SK-N-SH (cell line): ENCODE measurements around the gene ZNF628. TPM values are rescaled to one million over a fixed set of nuclear protein-coding genes. Genes with fewer than 3 reads are reported as not detected.

Experiments used
- CTCF ChIA-PET: fragments of 300-600, 350-600 bp; formaldehyde crosslinking; extraction: SDS; loops from one replicate; lab custom pipeline; 2021; lab: Yijun Ruan, JAX
- POLR2A ChIA-PET: fragments of 350-600 bp; sonication (Branson Sonifier 250); formaldehyde crosslinking; extraction: SDS; loops from one replicate; lab custom pipeline; 2020; ENCODE audit warnings: antibody characterized with exemption, inconsistent platforms; lab: Yijun Ruan, JAX
- DNase-seq: peaks from one replicate; pipeline ENCODE4 v3.0.0; 2012
- H2AFZ ChIP-seq: fragments of 200-600 bp; sonication (generic); 2 replicates; pipeline ENCODE4 v1.8.1; 2016; ENCODE audit warnings: antibody characterized with exemption, mild to moderate bottlenecking, low read depth
- H3F3A ChIP-seq: fragments of 200-600 bp; sonication (generic); replicated peaks from 2 replicates; pipeline ENCODE3; 2016; ENCODE audit warnings: antibody characterized with exemption, mild to moderate bottlenecking; ENCODE audit not compliant: insufficient read depth
- H3K27ac ChIP-seq, 2 experiments: fragments of 200-500 bp in 1 of 2; fragments of 200-600 bp in 1 of 2; sonication (Bioruptor generic) in 1 of 2; sonication (generic), shearing (Covaris generic) in 1 of 2; 2 replicates each; pipeline versions ENCODE4 v1.5.1 to v1.6.1; 2014 to 2016; ENCODE audit warnings: low read depth in 2 of 2, inconsistent platforms in 1 of 2, low read length in 1 of 2, mild to moderate bottlenecking in 1 of 2, mixed read lengths in 1 of 2
- H3K27me3 ChIP-seq: fragments of 200-600 bp; sonication (generic), shearing (Covaris generic); 2 replicates; pipeline ENCODE4 v1.6.1; 2016; ENCODE audit warnings: mixed run types; ENCODE audit not compliant: insufficient read depth
- H3K36me3 ChIP-seq, 2 experiments: fragments of 200-500 bp in 1 of 2; fragments of 200-600 bp in 1 of 2; sonication (Bioruptor generic) in 1 of 2; sonication (generic) in 1 of 2; replicated peaks in 1 of 2; 2 replicates each; pipeline versions ENCODE3 to v1.5.1; 2014 to 2016; ENCODE audit warnings: low read length in 1 of 2, mild to moderate bottlenecking in 1 of 2; ENCODE audit not compliant: insufficient read depth in 2 of 2, control insufficient read depth in 1 of 2
- H3K4me1 ChIP-seq, 2 experiments: fragments of 200-500 bp in 1 of 2; fragments of 200-600 bp in 1 of 2; sonication (Bioruptor generic) in 1 of 2; sonication (generic), shearing (Covaris generic) in 1 of 2; 2 replicates each; pipeline versions ENCODE4 v1.5.1 to v1.6.1; 2014 to 2016; ENCODE audit warnings: low read depth in 1 of 2, low read length in 1 of 2, mixed run types in 1 of 2; ENCODE audit not compliant: insufficient read depth in 2 of 2, control insufficient read depth in 1 of 2
- H3K4me2 ChIP-seq: fragments of 200-600 bp; sonication (generic), shearing (Covaris generic); 2 replicates; pipeline ENCODE4 v1.6.1; 2017; ENCODE audit warnings: mixed run types
- H3K4me3 ChIP-seq, 2 experiments: fragments of 200-500 bp in 1 of 2; fragments of 200-600 bp in 1 of 2; sonication (Bioruptor generic) in 1 of 2; sonication (generic), shearing (Covaris generic) in 1 of 2; 2 replicates each; pipeline versions ENCODE4 v1.5.1 to v1.8.1; 2014 to 2016; ENCODE audit warnings: low read depth in 2 of 2, inconsistent platforms in 1 of 2, low read length in 1 of 2, mild to moderate bottlenecking in 1 of 2, mixed read lengths in 1 of 2, moderate library complexity in 1 of 2
- H3K79me2 ChIP-seq: fragments of 200-600 bp; sonication (generic); 2 replicates; pipeline ENCODE4 v1.8.1; 2017; ENCODE audit warnings: mild to moderate bottlenecking; ENCODE audit not compliant: insufficient read depth
- H3K9ac ChIP-seq: fragments of 200-600 bp; sonication (generic); 2 replicates; pipeline ENCODE4 v1.6.1; 2017; ENCODE audit warnings: mixed run types
- H3K9me2 ChIP-seq: fragments of 200-600 bp; sonication (generic); 2 replicates; pipeline ENCODE4 v1.6.1; 2017; ENCODE audit warnings: mixed run types
- H3K9me3 ChIP-seq: fragments of 200-600 bp; sonication (generic); 2 replicates; pipeline ENCODE4 v1.6.1; 2017; ENCODE audit warnings: mixed run types, mild to moderate bottlenecking, moderate library complexity
- H4K20me1 ChIP-seq: fragments of 200-600 bp; sonication (generic); 2 replicates; pipeline ENCODE4 v1.6.1; 2017; ENCODE audit warnings: mild to moderate bottlenecking, mixed run types; ENCODE audit not compliant: insufficient read depth
- EP300 ChIP-seq, 2 experiments: IDR thresholded peaks; 2 replicates each; pipeline versions ENCODE4 v1.4.0 to v1.6.1; 2012; ENCODE audit warnings: borderline replicate concordance in 1 of 2, low read depth in 1 of 2, low read length in 1 of 2
- FOXJ3 ChIP-seq: sonication (generic); formaldehyde crosslinking; IDR thresholded peaks from 2 replicates; pipeline ENCODE4 v1.5.1; 2020; ENCODE audit warnings: mild to moderate bottlenecking, missing genetic modification reagents
- GATA2 ChIP-seq: sonication (generic); formaldehyde crosslinking; IDR thresholded peaks from 2 replicates; pipeline ENCODE4 v1.5.0; 2020; ENCODE audit warnings: mild to moderate bottlenecking, missing genetic modification reagents
- NFIC ChIP-seq: IDR thresholded peaks from 2 replicates; pipeline ENCODE4 v1.4.0; 2012; ENCODE audit warnings: borderline replicate concordance
- RXRA ChIP-seq: IDR thresholded peaks from 2 replicates; pipeline ENCODE4 v1.4.0; 2012; ENCODE audit warnings: low read depth, mild to moderate bottlenecking, borderline replicate concordance
- SIN3A ChIP-seq: IDR thresholded peaks from 2 replicates; pipeline ENCODE4 v1.6.1; 2012; ENCODE audit warnings: low read depth, mild to moderate bottlenecking, low read length, moderate library complexity, borderline replicate concordance
- WGBS: methylation state at CpG from one replicate; pipeline ENCODE4 v1.1.6; 2017; ENCODE audit warnings: low lambda C conversion rate; 5-methylcytosine and 5-hydroxymethylcytosine counted together
- polyA plus RNA-seq, 3 experiments: library from polyadenylated mRNA; depleted of rRNA; stranded (reverse); fragments of >200 nt; gene quantifications; 2 replicates each; pipeline ENCODE4 v1.2.3, GENCODE V29; 2012
- TF ChIP-seq, protein P1 (sequence below): fragments of 200-600 bp; sonication (generic); IDR thresholded peaks from 2 replicates; pipeline ENCODE4 v1.6.1; 2017; ENCODE audit warnings: antibody characterized with exemption, mild to moderate bottlenecking, moderate library complexity

Gene ZNF628
- polyA plus RNA-seq, 1 of the 3 experiments (the other 2 are of a cell fraction), result 1.6 TPM

DNA sequence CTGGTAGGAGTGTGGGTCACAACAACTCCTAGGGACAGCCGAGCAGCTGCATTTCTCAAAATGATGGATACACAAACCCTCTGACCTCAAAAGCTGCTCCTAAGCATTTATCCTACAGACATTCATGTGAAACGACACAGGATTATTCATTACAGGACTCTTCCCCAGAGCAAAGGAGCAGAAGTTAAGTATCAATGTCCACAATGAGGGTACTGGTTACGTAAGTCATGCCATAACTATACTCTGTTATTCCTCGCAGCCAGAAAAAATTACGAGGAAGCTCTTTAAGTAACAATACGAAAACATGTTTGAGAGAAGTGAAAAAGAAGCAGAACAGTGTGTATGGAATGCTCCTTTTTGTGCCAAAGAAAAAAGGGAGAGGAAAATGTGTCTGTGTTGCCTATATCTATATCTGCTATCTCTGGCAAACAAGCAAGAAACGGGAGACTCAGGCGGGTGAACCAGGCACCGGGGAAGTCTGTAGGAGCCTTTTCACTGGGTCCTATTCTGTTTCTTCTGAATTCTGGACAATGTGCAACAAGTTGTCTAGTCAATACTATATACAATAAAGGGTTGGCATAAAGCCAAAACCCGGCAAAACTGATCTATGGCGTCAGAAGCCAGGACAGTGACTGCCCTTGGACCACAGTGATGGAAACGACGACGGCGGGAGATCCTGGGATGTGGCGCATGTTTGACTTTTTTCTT is 16.3 kb upstream of the ZNF628 start:
- Histone ChIP-seq H3K9me3 (no peaks in the 10 kb centered on the region), H3K4me3 (peak overlapping the region; percentile 76 to 98), H2AFZ (peak overlapping the region; percentile 38), H4K20me1 (no peaks in the 10 kb centered on the region), H3K9ac (peak overlapping the region; percentile 97), H3F3A (peaks cover 12% of the 10 kb centered on the region), H3K4me2 (peak overlapping the region; percentile 100), H3K36me3 (no peaks in the 10 kb centered on the region), H3K27me3 (no peaks in the 10 kb centered on the region), H3K79me2 (peaks cover 12% of the 10 kb centered on the region; the same call in 1 of the 2 replicates), H3K27ac (peak overlapping the region; percentile 90 to 91), H3K4me1 (peaks cover 9 to 18% of the 10 kb centered on the region in 2 experiments; a peak in 2 of 4 replicates), H3K9me2 (no peaks in the 10 kb centered on the region)
- WGBS, result 28% methylated on average over 15 of the region's 16 CpGs
- DNase-seq, result peak; percentile 52
- ChIA-PET CTCF (interaction anchor here (0.8 to 2.5 kb wide), 13 partner anchors 7 to 371 kb away, joined by 3 to 12 read pairs (median 3); no protein-coding TSS in a partner anchor), POLR2A (interaction anchor here (0.7 kb wide), 1 partner anchor 121 kb away, joined by 3 read pairs; the partner anchor contains the start of gene KMT5C)
- TF ChIP-seq FOXJ3 (CRISPR knock-in tag) (0 out of 2 replicates have a peak, but pooled peaks have one; percentile 15), RXRA (no peak), GATA2 (CRISPR knock-in tag) (peak; percentile 56), NFIC (peak; percentile 71)
- TF ChIP-seq, protein P1, sequence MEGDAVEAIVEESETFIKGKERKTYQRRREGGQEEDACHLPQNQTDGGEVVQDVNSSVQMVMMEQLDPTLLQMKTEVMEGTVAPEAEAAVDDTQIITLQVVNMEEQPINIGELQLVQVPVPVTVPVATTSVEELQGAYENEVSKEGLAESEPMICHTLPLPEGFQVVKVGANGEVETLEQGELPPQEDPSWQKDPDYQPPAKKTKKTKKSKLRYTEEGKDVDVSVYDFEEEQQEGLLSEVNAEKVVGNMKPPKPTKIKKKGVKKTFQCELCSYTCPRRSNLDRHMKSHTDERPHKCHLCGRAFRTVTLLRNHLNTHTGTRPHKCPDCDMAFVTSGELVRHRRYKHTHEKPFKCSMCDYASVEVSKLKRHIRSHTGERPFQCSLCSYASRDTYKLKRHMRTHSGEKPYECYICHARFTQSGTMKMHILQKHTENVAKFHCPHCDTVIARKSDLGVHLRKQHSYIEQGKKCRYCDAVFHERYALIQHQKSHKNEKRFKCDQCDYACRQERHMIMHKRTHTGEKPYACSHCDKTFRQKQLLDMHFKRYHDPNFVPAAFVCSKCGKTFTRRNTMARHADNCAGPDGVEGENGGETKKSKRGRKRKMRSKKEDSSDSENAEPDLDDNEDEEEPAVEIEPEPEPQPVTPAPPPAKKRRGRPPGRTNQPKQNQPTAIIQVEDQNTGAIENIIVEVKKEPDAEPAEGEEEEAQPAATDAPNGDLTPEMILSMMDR, result no peak

DNA sequence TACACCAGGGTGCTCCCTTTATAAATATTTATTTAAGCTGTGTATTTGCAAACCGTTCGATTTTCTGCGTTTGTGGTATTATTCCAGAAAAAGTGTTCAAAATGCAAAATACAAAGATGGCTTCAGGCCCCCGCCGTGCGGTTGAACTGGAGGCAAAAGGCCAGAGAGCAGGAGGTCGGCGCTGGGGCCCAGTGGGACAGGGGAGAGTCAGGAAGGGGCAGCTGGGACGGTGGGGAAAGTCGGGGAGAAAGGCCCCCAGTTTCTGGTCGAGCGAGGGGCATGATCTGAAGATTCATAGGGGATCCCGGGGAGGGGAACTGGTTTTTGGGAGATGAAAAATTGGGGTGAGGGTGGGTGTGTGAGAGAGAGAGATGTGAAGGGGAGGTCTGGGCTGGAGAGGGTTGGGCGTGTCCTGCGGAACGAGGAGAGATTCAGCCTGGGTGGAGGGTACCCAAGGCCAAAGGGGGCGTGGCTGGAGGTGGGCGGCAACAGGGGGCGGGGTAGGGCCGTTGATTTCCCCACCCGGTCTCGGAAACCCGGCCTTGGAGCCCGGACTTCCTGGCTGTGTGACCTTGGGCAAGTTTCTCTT is 15.7 kb upstream of the ZNF628 start:
- no peaks in the 10 kb centered on the region for H4K20me1 ChIP-seq
- no peak for TF ChIP-seq EP300 (IDR thresholded peaks at IDR 0.05; ENCODE audit: borderline replicate concordance in 1 of 2, low read depth in 1 of 2, low read length in 1 of 2)
- TF ChIP-seq, protein P1, result no peak
- peak; percentile 17; the same call in 1 of the 2 replicates for TF ChIP-seq SIN3A
- TF ChIP-seq NFIC, result no peak
- TF ChIP-seq, all 33 proteins: peak for 1
- Histone ChIP-seq H3K4me1 (peaks cover 9 to 18% of the 10 kb centered on the region in 2 experiments; a peak in 2 of 4 replicates), H3K36me3 (no peaks in the 10 kb centered on the region), H3K27me3 (no peaks in the 10 kb centered on the region), H3K9me2 (no peaks in the 10 kb centered on the region), H3K4me3 (peak overlapping the region; percentile 76 to 98), H3K4me2 (peak overlapping the region; percentile 100), H3K9me3 (no peaks in the 10 kb centered on the region), H3K9ac (peak overlapping the region; percentile 97), H2AFZ (peak overlapping the region; percentile 38; the same call in 1 of the 2 replicates), H3K27ac (peak overlapping the region; percentile 90 to 91), H3K79me2 (peaks cover 12% of the 10 kb centered on the region; the same call in 1 of the 2 replicates), H3F3A (peaks cover 12% of the 10 kb centered on the region)
- CTCF ChIA-PET, result interaction anchor here (1.0 to 2.5 kb wide), 9 partner anchors 8 to 371 kb away, joined by 3 to 12 read pairs (median 3); no protein-coding TSS in a partner anchor
- WGBS, result 12% methylated on average over 19 of the region's 24 CpGs
- peak; percentile 92 for DNase-seq
- POLR2A ChIA-PET, result no interaction called here
